HepG2 (cell line): ENCODE data around the gene MEIOB. TPM values are rescaled to one million over a fixed set of nuclear protein-coding genes. Genes with fewer than 3 reads are reported as not detected.
A peak's percentile ranks its signal among the peaks of the same experiment; 100 is the strongest.

Experiments
- CHCHD3 ChIP-seq: sonication (generic); formaldehyde crosslinking; IDR thresholded peaks from 2 replicates; pipeline ENCODE4 v1.8.0; 2022; ENCODE audit warnings: mild to moderate bottlenecking, missing genetic modification reagents, moderate library complexity
- EP300 ChIP-seq, 3 experiments: sonication (generic) in 1 of 3; formaldehyde crosslinking in 1 of 3; IDR thresholded peaks; 2 replicates each; pipeline versions ENCODE4 v1.5.1 to v1.6.1; 2011 to 2020; ENCODE audit warnings: low read depth in 2 of 3, low read length in 2 of 3, borderline replicate concordance in 1 of 3, improper control_type of control experiment in 1 of 3, mild to moderate bottlenecking in 1 of 3, missing genetic modification reagents in 1 of 3, moderate library complexity in 1 of 3
- FOXM1 ChIP-seq: sonication (generic); formaldehyde crosslinking; IDR thresholded peaks from 2 replicates; pipeline ENCODE4 v1.5.0; 2020; ENCODE audit warnings: missing genetic modification reagents
- GLMP ChIP-seq: sonication (generic); formaldehyde crosslinking; IDR thresholded peaks from 2 replicates; pipeline ENCODE4 v1.9.0; 2021; ENCODE audit warnings: missing genetic modification reagents, mild to moderate bottlenecking, borderline replicate concordance
- KDM4B ChIP-seq: sonication (generic); formaldehyde crosslinking; IDR thresholded peaks from 2 replicates; pipeline ENCODE4 v1.4.0; 2020; ENCODE audit warnings: missing genetic modification reagents
- MBD4 ChIP-seq: IDR thresholded peaks from 2 replicates; pipeline ENCODE4 v1.6.1; 2012; ENCODE audit warnings: low read length, inconsistent platforms, borderline replicate concordance
- MEIS1 ChIP-seq: sonication (generic); formaldehyde crosslinking; IDR thresholded peaks from 2 replicates; pipeline ENCODE4 v1.9.0; 2021; ENCODE audit warnings: mild to moderate bottlenecking, missing genetic modification reagents, moderate library complexity, borderline replicate concordance
- NCOA2 ChIP-seq: sonication (generic); formaldehyde crosslinking; IDR thresholded peaks from 2 replicates; pipeline ENCODE4 v1.8.0; 2022; ENCODE audit warnings: inconsistent platforms
- NFIC ChIP-seq: IDR thresholded peaks from 2 replicates; pipeline ENCODE4 v1.6.1; 2012; ENCODE audit warnings: mild to moderate bottlenecking, low read length, inconsistent platforms
- NFRKB ChIP-seq: fragments of 450-650 bp; IDR thresholded peaks from 2 replicates; pipeline ENCODE4 v1.6.1; 2017
- PHF21A ChIP-seq: sonication (generic); formaldehyde crosslinking; IDR thresholded peaks from 2 replicates; pipeline ENCODE4 v1.5.0; 2020; ENCODE audit warnings: mild to moderate bottlenecking, missing genetic modification reagents
- RXRB ChIP-seq: IDR thresholded peaks from 2 replicates; pipeline ENCODE4 v1.6.1; 2016; ENCODE audit warnings: borderline replicate concordance, missing genetic modification reagents, missing compliant biosample characterization
- TRAFD1 ChIP-seq: sonication (generic); formaldehyde crosslinking; IDR thresholded peaks from 2 replicates; pipeline ENCODE4 v1.5.1; 2020; ENCODE audit warnings: missing genetic modification reagents, mild to moderate bottlenecking, borderline replicate concordance
- ZNF3 ChIP-seq: IDR thresholded peaks from 2 replicates; pipeline ENCODE4 v1.7.0; 2017; ENCODE audit warnings: inconsistent platforms
- ZNF646 ChIP-seq: sonication (generic); formaldehyde crosslinking; IDR thresholded peaks from 2 replicates; pipeline ENCODE4 v1.9.0; 2021; ENCODE audit warnings: mild to moderate bottlenecking, missing genetic modification reagents
- ZNF720 ChIP-seq: sonication (generic); formaldehyde crosslinking; IDR thresholded peaks from 2 replicates; pipeline ENCODE4 v1.4.0; 2020; ENCODE audit warnings: missing genetic modification reagents
- ZSCAN30 ChIP-seq: sonication (generic); formaldehyde crosslinking; IDR thresholded peaks from 2 replicates; pipeline ENCODE4 v1.5.0; 2020; ENCODE audit warnings: mild to moderate bottlenecking, missing genetic modification reagents
- ZZZ3 ChIP-seq: sonication (generic); formaldehyde crosslinking; IDR thresholded peaks from 2 replicates; pipeline ENCODE4 v1.4.0; 2020; ENCODE audit warnings: missing genetic modification reagents, mild to moderate bottlenecking, borderline replicate concordance
- polyA plus RNA-seq, 8 experiments: library from polyadenylated mRNA; depleted of rRNA in 3 of 8; stranded (reverse) in 7 of 8; unstranded in 1 of 8; fragments of >200 nt; fragmentation: Illumina TruSeq in 4 of 8; extraction: Trizol in 4 of 8; gene quantifications; 2 replicates each; pipeline versions ENCODE4 v1.2.1 to v1.2.3, GENCODE V29; 2011 to 2016; ENCODE audit warnings: low read depth in 4 of 8, missing spikeins in 1 of 8, mixed read lengths in 1 of 8; ENCODE audit not compliant: insufficient read depth in 1 of 8
- total RNA-seq, 5 experiments: library from RNA; depleted of rRNA; stranded (reverse); fragments of >200 nt; fragmentation: Illumina TruSeq; extraction: Trizol; gene quantifications; 2 replicates each; pipeline ENCODE4 v1.2.3, GENCODE V29; 2016; ENCODE audit warnings: low read depth in 1 of 5
- TF ChIP-seq, protein P1 (sequence below): sonication (generic); formaldehyde crosslinking; conservative IDR thresholded peaks from 2 replicates; pipeline ENCODE4 v1.4.0; 2020; ENCODE audit warnings: missing genetic modification reagents

MEIOB gene
- total and polyA plus RNA-seq, 2 of the 13 experiments (the other 11 are each of a cell fraction or from before 2014, with no cell fraction given) = 0.17 TPM; not detected in 1

DNA sequence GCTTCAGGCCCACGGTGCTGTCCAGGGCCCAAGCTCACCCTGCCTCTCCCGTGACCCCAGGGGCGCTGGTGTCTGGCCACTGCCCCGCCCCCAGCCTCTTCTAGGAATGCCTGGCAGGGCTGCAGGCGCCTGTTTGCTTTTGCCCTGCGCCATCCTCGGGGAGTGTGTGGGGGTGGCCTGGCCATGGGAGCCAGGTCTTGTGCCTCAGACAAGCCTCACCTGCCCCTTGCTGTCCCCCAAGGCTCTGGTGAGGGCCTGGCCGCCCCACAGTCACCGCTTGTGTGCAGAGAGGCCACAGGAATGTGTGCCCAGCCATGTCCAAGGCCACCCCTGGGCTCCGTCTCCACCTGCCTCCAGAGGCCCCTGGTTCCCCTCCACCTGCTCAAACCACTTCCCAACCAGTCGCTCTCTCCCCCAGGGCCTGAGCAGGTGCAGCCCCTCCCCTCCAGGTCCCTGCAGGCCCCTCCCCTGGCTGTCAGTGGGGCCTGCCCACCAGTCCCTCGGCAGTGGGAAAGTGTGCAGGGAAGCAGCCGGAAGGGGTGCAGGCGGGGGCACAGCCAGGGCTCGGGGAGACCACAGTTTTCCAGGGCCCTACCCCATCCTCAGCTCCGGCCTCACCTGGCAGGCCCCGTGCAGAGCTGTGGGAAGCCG, 77.6 kb downstream of the MEIOB start (continued):
- TF ChIP-seq EP300 (IDR thresholded peaks at IDR 0.05; ENCODE audit: low read depth in 2 of 2, low read length in 2 of 2) (peak in 1 of 2 experiments; percentile 49; a peak in 1 of 4 replicates), EP300 (CRISPR knock-in tag; IDR thresholded peaks at IDR 0.05; ENCODE audit: borderline replicate concordance) (no peak), RXRB (CRISPR knock-in tag) (peak; percentile 43; the same call in 1 of the 2 replicates), MBD4 (no peak), FOXM1 (CRISPR knock-in tag) (no peak), CHCHD3 (no peak), NFIC (no peak), KDM4B (CRISPR knock-in tag) (peak; percentile 51; the same call in 1 of the 2 replicates), GLMP (no peak), ZNF720 (CRISPR knock-in tag) (no peak), NCOA2 (peak; percentile 63), NFRKB (no peak), ZSCAN30 (CRISPR knock-in tag) (no peak), PHF21A (peak; percentile 54; the same call in 1 of the 2 replicates), MEIS1 (CRISPR knock-in tag) (no peak), TRAFD1 (no peak), ZNF646 (CRISPR knock-in tag) (no peak), ZZZ3 (CRISPR knock-in tag) (no peak), ZNF3 (CRISPR knock-in tag) (no peak)
- TF ChIP-seq, protein P1, sequence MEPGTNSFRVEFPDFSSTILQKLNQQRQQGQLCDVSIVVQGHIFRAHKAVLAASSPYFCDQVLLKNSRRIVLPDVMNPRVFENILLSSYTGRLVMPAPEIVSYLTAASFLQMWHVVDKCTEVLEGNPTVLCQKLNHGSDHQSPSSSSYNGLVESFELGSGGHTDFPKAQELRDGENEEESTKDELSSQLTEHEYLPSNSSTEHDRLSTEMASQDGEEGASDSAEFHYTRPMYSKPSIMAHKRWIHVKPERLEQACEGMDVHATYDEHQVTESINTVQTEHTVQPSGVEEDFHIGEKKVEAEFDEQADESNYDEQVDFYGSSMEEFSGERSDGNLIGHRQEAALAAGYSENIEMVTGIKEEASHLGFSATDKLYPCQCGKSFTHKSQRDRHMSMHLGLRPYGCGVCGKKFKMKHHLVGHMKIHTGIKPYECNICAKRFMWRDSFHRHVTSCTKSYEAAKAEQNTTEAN (CRISPR knock-in tag) = no peak
